Cardiac septum (tissue), 1 donor: ENCODE measurements around the gene PDE4D. TPM values are rescaled to one million over a fixed set of nuclear protein-coding genes. Genes with fewer than 3 reads are reported as not detected.

Experiments
- DNase-seq: peaks from one replicate; pipeline ENCODE4 v3.0.0-alpha.2; 2020; ENCODE audit warnings: low spot score
- intact Hi-C: fragments of 100-400 bp; cut with DNase I; formaldehyde crosslinking; loops from one replicate; pipeline ENCODE4 v1.14.0; 2022
- microRNA-seq: library from miRNA; unstranded; fragments of <30 nt; microRNA quantifications from one replicate; pipeline ENCODE4 v1.2.0, GENCODE V29; 2020
- total RNA-seq: library from RNA; stranded (reverse); fragmentation: NEBNext Ultra II Directional; extraction: Animal tissue kit (Norgen Biotek cat#: 25700); gene quantifications from one replicate; pipeline ENCODE4 v1.2.1, GENCODE V29; 2021
- donor health status: DM: no; HTN: no; CAD: no.

Gene PDE4D
- total RNA-seq, 1 donor from 2014 or later, result 29.3 TPM

GRCh38 chr5:58926541-58926935 is 967.0 kb downstream of the PDE4D start:
- no peak for DNase-seq
- intact Hi-C loops, result loop anchor here (10.0 kb wide), 1 partner anchor 198 kb away; no protein-coding TSS in a partner anchor

- no peak for DNase-seq
- intact Hi-C loops, result loop anchor here (10.0 kb wide), 1 partner anchor 199 kb away; no protein-coding TSS in a partner anchor
These were observed 967.6 kb downstream of the PDE4D start for GRCh38 chr5:58925627-58926540.

DNA sequence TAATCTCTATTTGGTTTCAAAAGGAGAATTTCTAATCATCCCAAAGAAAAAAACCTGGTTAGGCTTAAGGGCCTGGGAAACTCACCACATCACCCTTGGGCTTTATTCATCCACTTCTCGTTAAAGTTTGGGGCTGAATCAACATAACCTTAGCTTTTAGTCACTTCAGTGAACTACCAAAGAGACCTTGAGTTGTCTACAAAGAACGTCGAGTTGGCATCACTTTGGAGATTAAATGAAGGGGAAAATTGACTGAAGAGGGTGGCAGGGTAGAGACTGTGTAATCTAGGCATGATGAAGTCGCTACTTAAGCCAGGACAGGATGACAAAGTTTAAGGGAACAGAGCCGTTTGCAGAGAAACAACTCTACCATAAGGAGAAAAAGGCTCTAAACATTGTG is 969.2 kb downstream of the PDE4D start:
- intact Hi-C loops, result loop anchor here (10.0 kb wide), 1 partner anchor 200 kb away; no protein-coding TSS in a partner anchor
- no peak for DNase-seq

DNA sequence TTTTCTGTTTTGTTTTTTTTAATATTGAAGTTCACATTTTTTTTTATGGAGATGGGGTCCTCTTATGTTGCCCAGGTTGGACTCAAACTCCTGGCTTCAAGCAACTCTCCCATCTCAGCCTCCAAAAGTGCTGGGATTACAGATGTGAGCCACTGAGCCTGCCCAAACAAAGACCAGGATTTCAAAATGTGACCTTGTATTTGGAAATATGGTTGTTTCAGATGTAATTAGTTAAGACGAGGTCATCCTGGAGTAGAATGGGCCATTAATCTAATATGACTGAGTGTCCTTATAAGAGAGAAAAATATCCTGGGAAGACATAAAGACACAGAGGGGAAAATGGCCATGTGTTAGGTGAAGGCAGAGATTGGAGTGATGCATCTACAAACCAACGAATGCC is 970.2 kb downstream of the PDE4D start:
- intact Hi-C loops, result loop anchor here (10.0 kb wide), 1 partner anchor 201 kb away; no protein-coding TSS in a partner anchor
- no peak for DNase-seq

GRCh38 chr5:58922461-58923171 is 970.9 kb downstream of the PDE4D start:
- intact Hi-C loops, result loop anchor here (10.0 kb wide), 1 partner anchor 202 kb away; no protein-coding TSS in a partner anchor
- peak; percentile 84 for DNase-seq

- no peak for DNase-seq
- intact Hi-C loops, result loop anchor here (10.0 kb wide), 1 partner anchor 204 kb away; no protein-coding TSS in a partner anchor
These were observed 972.4 kb downstream of the PDE4D start for GRCh38 chr5:58921159-58921558.

GRCh38 chr5:58919833-58920232 is 973.7 kb downstream of the PDE4D start:
- intact Hi-C loops, result loop anchor here (10.0 kb wide), 1 partner anchor 205 kb away; no protein-coding TSS in a partner anchor
- no peak for DNase-seq

Small RNA genes within 50 kb of the gene (microRNA-seq; reads per million reads assigned to microRNA genes)
- gene MIR582, result 2.2 reads per million
